ENCODE results near the gene DMAC1.

Gene DMAC1

GRCh38 chr9:7782400-7783120 is 17.0 kb downstream of the DMAC1 start:
- no peak for DNase-seq (ENCODE audit: low spot score)

- DNase-seq (ENCODE audit: low spot score): no peak
These were observed 19.2 kb downstream of the DMAC1 start for GRCh38 chr9:7780261-7780988.

DNA sequence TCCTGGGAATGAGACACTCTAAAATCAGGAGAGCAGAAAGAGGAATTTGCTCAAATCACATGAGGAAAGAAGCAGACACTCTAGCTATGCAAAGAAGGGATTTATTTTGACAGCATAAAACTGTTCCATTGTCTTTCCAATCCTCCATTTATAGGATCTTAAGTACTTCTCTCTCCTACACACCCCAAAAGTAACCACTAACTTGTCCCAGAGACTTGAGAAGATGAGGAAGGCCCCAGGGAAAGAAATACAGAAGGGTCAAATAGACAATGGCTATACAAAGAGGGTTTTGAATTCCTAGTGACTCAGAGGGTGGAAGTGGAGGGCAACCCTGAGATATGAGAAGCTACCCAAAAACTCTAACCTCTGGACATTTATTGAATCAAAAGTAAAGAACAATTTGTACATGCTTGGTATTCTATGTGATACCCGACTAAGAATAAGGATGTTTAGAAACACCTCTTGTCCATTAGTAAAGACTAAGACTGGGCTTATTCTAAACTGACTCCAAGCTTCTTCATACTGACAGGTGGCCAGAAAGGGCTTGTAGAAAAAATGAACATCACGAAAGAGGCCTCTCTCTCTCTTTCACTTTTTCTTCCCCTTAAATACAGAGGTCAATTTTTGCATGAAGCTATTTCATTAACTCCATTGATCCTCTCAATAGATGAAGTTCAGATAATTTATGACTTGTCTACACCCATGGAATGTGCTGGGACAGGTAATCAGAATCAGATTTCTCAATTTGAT is 20.6 kb downstream of the DMAC1 start:
- DNase-seq (ENCODE audit: low spot score): no peak

DNA sequence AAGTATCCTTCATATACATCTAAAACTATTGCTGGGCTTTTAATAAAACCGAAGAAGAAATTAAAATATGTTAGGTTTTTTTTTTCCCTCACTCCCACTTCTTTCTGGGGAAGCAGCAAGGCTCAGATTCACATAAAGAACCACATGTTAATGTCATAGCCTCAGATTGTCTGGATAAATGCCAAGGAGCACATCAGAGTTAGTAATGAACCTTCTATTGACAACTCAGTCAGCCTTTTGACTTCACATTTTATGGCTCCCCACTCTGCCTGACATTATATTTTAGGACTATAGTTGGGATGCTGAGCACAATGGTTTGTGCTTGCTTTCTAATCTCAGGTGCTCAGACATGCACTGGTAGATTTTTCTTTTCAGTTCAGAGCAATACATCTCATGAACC is 21.8 kb downstream of the DMAC1 start:
- no peak for DNase-seq (ENCODE audit: low spot score)

GRCh38 chr9:7770111-7770510 is 29.5 kb downstream of the DMAC1 start:
- DNase-seq (ENCODE audit: low spot score): no peak

GRCh38 chr9:7762600-7762999 is 37.0 kb downstream of the DMAC1 start:
- DNase-seq (ENCODE audit: low spot score): no peak

DNA sequence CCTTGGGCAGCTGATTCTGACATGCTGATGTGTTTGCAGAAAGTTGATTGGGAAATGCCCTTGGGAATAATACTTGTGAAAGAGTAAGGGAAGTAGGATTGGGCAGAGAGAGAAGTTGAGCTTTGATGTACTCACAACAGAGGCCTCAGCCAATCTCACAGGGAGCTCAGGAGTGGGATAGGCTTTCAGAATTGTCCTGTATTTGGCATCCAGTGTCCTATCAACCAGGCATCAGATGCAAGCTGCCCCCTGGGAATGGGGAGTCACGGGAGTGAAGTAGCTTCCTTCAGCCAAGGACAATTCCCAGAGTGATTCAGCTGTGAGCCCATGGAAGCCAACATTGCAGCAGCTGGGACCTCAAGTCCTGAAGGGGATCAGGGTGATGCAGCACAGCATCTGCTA is 39.6 kb downstream of the DMAC1 start:
- DNase-seq (ENCODE audit: low spot score): no peak

DNA sequence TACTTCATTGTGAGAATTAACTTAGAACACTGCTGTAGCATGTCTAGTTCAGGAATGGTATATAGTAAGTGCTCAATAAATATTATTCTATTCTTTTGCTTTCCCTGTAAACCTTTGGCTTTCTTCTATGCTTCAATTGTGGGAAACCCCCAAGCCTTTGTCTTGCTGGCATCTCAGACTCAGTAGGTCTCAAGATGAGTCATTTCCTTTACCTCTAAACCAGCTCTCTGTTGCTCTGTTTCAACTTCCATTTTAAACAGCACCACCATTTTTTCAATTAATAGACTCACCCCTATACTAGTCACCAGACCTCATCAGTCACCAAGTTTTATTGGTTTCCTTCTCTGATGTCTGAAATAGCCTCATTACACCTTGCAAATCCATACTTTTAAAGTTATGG is 43.5 kb downstream of the DMAC1 start:
- DNase-seq (ENCODE audit: low spot score): no peak

DNA sequence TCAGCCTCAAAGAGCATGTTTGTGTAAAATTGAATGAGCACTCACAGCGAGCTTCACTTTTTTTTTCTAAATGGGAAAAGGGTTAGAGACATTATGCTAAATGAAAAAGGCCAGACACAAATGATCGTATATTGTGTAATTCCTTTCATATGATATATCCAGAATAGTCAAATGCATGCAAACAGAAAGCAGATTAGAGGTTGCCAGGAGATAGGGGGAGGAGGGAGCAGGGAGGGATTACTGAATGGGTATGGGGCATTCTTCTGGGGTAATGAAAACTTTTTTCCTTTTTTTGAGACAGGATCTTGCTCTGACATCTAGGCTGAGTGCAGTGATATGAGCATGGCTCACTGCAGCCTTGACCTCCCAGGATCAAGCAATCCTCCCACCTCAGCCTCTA is 47.1 kb downstream of the DMAC1 start:
- no peak for DNase-seq (ENCODE audit: low spot score)

Measured in NAMALWA (cell line).